OCI-LY1 (cell line): ENCODE results near the gene RGS7.

Experiments
- H2AFZ ChIP-seq: fragments of 200-600 bp; sonication (generic), shearing (Covaris generic); 2 replicates; pipeline ENCODE4 v1.6.0; 2014; ENCODE audit warnings: antibody characterized with exemption, mild to moderate bottlenecking, low read length
- H3F3A ChIP-seq: fragments of 200-600 bp; sonication (generic), shearing (Covaris generic); 2 replicates; pipeline ENCODE4 v1.6.0; 2014; ENCODE audit warnings: mild to moderate bottlenecking, antibody characterized with exemption, low read length, moderate library complexity; ENCODE audit not compliant: insufficient read depth
- H3K27ac ChIP-seq: fragments of 200-600 bp; sonication (generic); 2 replicates; pipeline ENCODE4 v1.5.1; 2014; ENCODE audit warnings: low read length, mixed run types, mild to moderate bottlenecking, low read depth; ENCODE audit not compliant: poor library complexity, severe bottlenecking
- H3K27me3 ChIP-seq: fragments of 200-600 bp; sonication (generic); 2 replicates; pipeline ENCODE4 v1.6.0; 2014; ENCODE audit warnings: antibody characterized with exemption, mild to moderate bottlenecking, low read length, moderate library complexity; ENCODE audit not compliant: insufficient read depth
- H3K36me3 ChIP-seq: fragments of 200-600 bp; sonication (generic); 2 replicates; pipeline ENCODE4 v1.6.1; 2014; ENCODE audit warnings: mild to moderate bottlenecking, antibody characterized with exemption, low read length, moderate library complexity, mixed read lengths; ENCODE audit not compliant: insufficient read depth
- H3K4me1 ChIP-seq: fragments of 200-600 bp; sonication (generic); 2 replicates; pipeline ENCODE4 v1.5.1; 2014; ENCODE audit warnings: mild to moderate bottlenecking, low read length, moderate library complexity; ENCODE audit not compliant: insufficient read depth, severe bottlenecking
- H3K4me2 ChIP-seq: fragments of 200-600 bp; sonication (generic), shearing (Covaris generic); 2 replicates; pipeline ENCODE4 v1.6.1; 2014; ENCODE audit warnings: low read length
- H3K4me3 ChIP-seq: fragments of 200-600 bp; sonication (generic); 2 replicates; pipeline ENCODE4 v1.5.1; 2014; ENCODE audit warnings: low read length, low read depth, mild to moderate bottlenecking, mixed read lengths; ENCODE audit not compliant: poor library complexity, severe bottlenecking
- H3K79me2 ChIP-seq: fragments of 200-600 bp; shearing (Covaris generic); 2 replicates; pipeline ENCODE4 v1.6.1; 2016; ENCODE audit warnings: mixed run types, low read length, mixed read lengths; ENCODE audit not compliant: insufficient read depth
- H3K9ac ChIP-seq: fragments of 200-600 bp; sonication (generic), shearing (Covaris generic); 2 replicates; pipeline ENCODE4 v1.6.1; 2014; ENCODE audit warnings: mild to moderate bottlenecking, low read length, mixed read lengths
- H3K9me2 ChIP-seq: fragments of 200-600 bp; sonication (generic), shearing (Covaris generic); 2 replicates; pipeline ENCODE4 v1.6.1; 2014; ENCODE audit warnings: low read depth, mild to moderate bottlenecking, low read length, mixed read lengths
- H3K9me3 ChIP-seq: fragments of 200-600 bp; shearing (Covaris generic); 2 replicates; pipeline ENCODE4 v1.6.1; 2014; ENCODE audit warnings: low read length, mixed read lengths
- H4K20me1 ChIP-seq: fragments of 200-600 bp; sonication (generic), shearing (Covaris generic); 2 replicates; pipeline ENCODE4 v1.6.0; 2016; ENCODE audit warnings: mild to moderate bottlenecking, low read length; ENCODE audit not compliant: insufficient read depth
- CTCF ChIP-seq: fragments of 200-600 bp; sonication (generic), shearing (Covaris generic); IDR thresholded peaks from 2 replicates; pipeline ENCODE4 v1.5.1; 2017; ENCODE audit warnings: mild to moderate bottlenecking, antibody characterized with exemption, low read length, moderate library complexity, mixed read lengths
- EZH2 ChIP-seq: fragments of 200-600 bp; sonication (generic), shearing (Covaris generic); IDR thresholded peaks from 2 replicates; pipeline ENCODE4 v1.8.0; 2017; ENCODE audit warnings: borderline replicate concordance, mixed run types, mild to moderate bottlenecking, antibody characterized with exemption, low read length, moderate library complexity, mixed read lengths

Gene RGS7

GRCh38 chr1:241074507-241074906 is 282.5 kb downstream of the RGS7 start:
- Histone ChIP-seq H3K79me2 (no peaks in the 10 kb centered on the region), H3K4me1 (no peaks in the 10 kb centered on the region), H3K27ac (no peak overlapping the region), H3K4me2 (no peak overlapping the region), H3K27me3 (no peaks in the 10 kb centered on the region; the same call in 1 of the 2 replicates), H3F3A (no peaks in the 10 kb centered on the region), H3K9me3 (no peaks in the 10 kb centered on the region), H3K9me2 (no peaks in the 10 kb centered on the region), H2AFZ (no peak overlapping the region), H4K20me1 (no peaks in the 10 kb centered on the region), H3K36me3 (no peaks in the 10 kb centered on the region), H3K9ac (no peak overlapping the region), H3K4me3 (no peak overlapping the region)
- TF ChIP-seq EZH2 (no peak), CTCF (no peak)

GRCh38 chr1:241068359-241068758 is 288.6 kb downstream of the RGS7 start:
- Histone ChIP-seq H3F3A (no peaks in the 10 kb centered on the region), H3K9ac (no peak overlapping the region), H3K4me1 (no peaks in the 10 kb centered on the region), H3K79me2 (no peaks in the 10 kb centered on the region), H3K4me2 (no peak overlapping the region), H3K9me3 (no peaks in the 10 kb centered on the region), H2AFZ (no peak overlapping the region), H3K4me3 (no peak overlapping the region), H3K27me3 (no peaks in the 10 kb centered on the region), H3K9me2 (no peaks in the 10 kb centered on the region), H3K36me3 (no peaks in the 10 kb centered on the region), H3K27ac (no peak overlapping the region), H4K20me1 (no peaks in the 10 kb centered on the region)
- no peak for TF ChIP-seq EZH2
- no peak for TF ChIP-seq CTCF

- no peaks in the 10 kb centered on the region for H3K36me3 ChIP-seq
- H3K27ac ChIP-seq: no peak overlapping the region
- TF ChIP-seq EZH2 (no peak), CTCF (no peak)
- H3K9ac ChIP-seq: no peak overlapping the region
- no peaks in the 10 kb centered on the region for H3K79me2 ChIP-seq
- no peaks in the 10 kb centered on the region for H3K27me3 ChIP-seq
- no peak overlapping the region for H2AFZ ChIP-seq
- H3K4me1 ChIP-seq: no peaks in the 10 kb centered on the region
- no peak overlapping the region for H3K4me2 ChIP-seq
- no peaks in the 10 kb centered on the region for H3K9me3 ChIP-seq
- H4K20me1 ChIP-seq: no peaks in the 10 kb centered on the region
- H3K4me3 ChIP-seq: no peak overlapping the region
- no peaks in the 10 kb centered on the region for H3F3A ChIP-seq
- no peaks in the 10 kb centered on the region for H3K9me2 ChIP-seq
Observed at GRCh38 chr1:241063276-241063675, 293.7 kb downstream of the RGS7 start.
